HepG2 (cell line): Measurements from ENCODE around the gene OR2S2. TPM values are rescaled to one million over a fixed set of nuclear protein-coding genes. Genes with fewer than 3 reads are reported as not detected.

Source experiments
- ATAC-seq: fragments of 200-7000 bp; cut with Tn5 transposase; 3 replicates; pipeline ENCODE4 v1.9.1; 2020; ENCODE audit warnings: mild to moderate bottlenecking, moderate library complexity
- BruUV-seq: library from RNA; stranded (reverse); fragments of 400-500 nt; replicated peaks from 2 replicates; lab custom pipeline; 2021; lab: Mats Ljungman, UMichigan
- CTCF ChIA-PET: fragments of 300-600 bp; formaldehyde crosslinking; extraction: SDS; loops from one replicate; lab custom pipeline; 2021; ENCODE audit warnings: low total read pairs, inconsistent platforms, low intra/inter-chr PET ratio; lab: Yijun Ruan, JAX
- POLR2A ChIA-PET: fragments of 350-600 bp; sonication (Branson Sonifier 250); formaldehyde crosslinking; loops from one replicate; lab custom pipeline; 2020; ENCODE audit warnings: antibody characterized with exemption, inconsistent platforms; lab: Yijun Ruan, JAX
- DNase-seq: peaks from one replicate; pipeline ENCODE4 v3.0.0-alpha.2; 2015; ENCODE audit warnings: low spot score
- FAIRE-seq: peaks from 3 replicates; lab custom pipeline; 2011; peaks lifted over from hg19 to GRCh38; lab: Jason Lieb, UNC
- H2AFZ ChIP-seq: one replicate; pipeline ENCODE4 v1.6.1; 2011; ENCODE audit warnings: low read length, inconsistent platforms
- H3K27ac ChIP-seq: fragments of 300-600 bp; 3 replicates; pipeline ENCODE4 v1.8.0; 2011; ENCODE audit warnings: mixed run types, mild to moderate bottlenecking, mixed read lengths, low read length, inconsistent platforms; ENCODE audit not compliant: insufficient read depth; ENCODE audit errors: extremely low read length
- H3K27me3 ChIP-seq, 2 experiments: fragments of 200-600 bp in 1 of 2; 2 replicates in 1 of 2; 3 replicates in 1 of 2; pipeline versions ENCODE4 v1.6.0 to v1.8.0; 2011; ENCODE audit warnings: low read length in 2 of 2, mild to moderate bottlenecking in 2 of 2, moderate library complexity in 2 of 2, inconsistent platforms in 1 of 2; ENCODE audit not compliant: insufficient read depth in 2 of 2, control insufficient read depth in 1 of 2
- H3K36me3 ChIP-seq, 2 experiments: fragments of 200-600 bp in 1 of 2; replicated peaks in 1 of 2; 2 replicates in 1 of 2; 3 replicates in 1 of 2; pipeline versions ENCODE4 v1.5.1 to v1.8.0; 2011; ENCODE audit warnings: low read length in 2 of 2, inconsistent platforms in 1 of 2; ENCODE audit not compliant: insufficient read depth in 2 of 2, control insufficient read depth in 1 of 2
- H3K4me1 ChIP-seq: 2 replicates; pipeline ENCODE4 v1.5.1; 2012; ENCODE audit warnings: low read length, inconsistent platforms; ENCODE audit not compliant: insufficient read depth
- H3K4me2 ChIP-seq: 2 replicates; pipeline ENCODE4 v1.6.0; 2011; ENCODE audit warnings: low read depth, low read length, inconsistent platforms
- H3K4me3 ChIP-seq, 3 experiments: fragments of 200-600 bp in 1 of 3; sonication (generic), shearing (Covaris generic) in 1 of 3; replicated peaks in 1 of 3; 2 replicates each; pipeline ENCODE4 v1.5.1; 2011 to 2016; ENCODE audit warnings: low read length in 3 of 3, inconsistent platforms in 2 of 3, low read depth in 2 of 3, mild to moderate bottlenecking in 2 of 3, control low read depth in 1 of 3, mixed read lengths in 1 of 3; ENCODE audit not compliant: insufficient read depth in 1 of 3
- H3K79me2 ChIP-seq: one replicate; pipeline ENCODE4 v1.6.1; 2011; ENCODE audit warnings: low read length, inconsistent platforms; ENCODE audit not compliant: insufficient read depth
- H3K9ac ChIP-seq: 2 replicates; pipeline ENCODE4 v1.6.0; 2011; ENCODE audit warnings: mild to moderate bottlenecking, low read depth, low read length, inconsistent platforms; ENCODE audit not compliant: insufficient read depth
- H3K9me3 ChIP-seq: 2 replicates; pipeline ENCODE4 v1.5.1; 2012; ENCODE audit warnings: mild to moderate bottlenecking, low read length
- H4K20me1 ChIP-seq: 2 replicates; pipeline ENCODE4 v1.6.0; 2011; ENCODE audit warnings: inconsistent platforms, mild to moderate bottlenecking, low read length, moderate library complexity; ENCODE audit not compliant: insufficient read depth
- CC2D1A ChIP-seq: sonication (generic); formaldehyde crosslinking; IDR thresholded peaks from 2 replicates; pipeline ENCODE4 v1.8.1; 2023; ENCODE audit warnings: mild to moderate bottlenecking, missing genetic modification reagents
- CREB3 ChIP-seq: sonication (generic); formaldehyde crosslinking; IDR thresholded peaks from 2 replicates; pipeline ENCODE4 v1.5.0; 2020; ENCODE audit warnings: missing genetic modification reagents
- HNF4A ChIP-seq: sonication (generic); formaldehyde crosslinking; IDR thresholded peaks from 2 replicates; pipeline ENCODE4 v1.4.0; 2020; ENCODE audit warnings: missing genetic modification reagents
- ZNF17 ChIP-seq: sonication (generic); formaldehyde crosslinking; IDR thresholded peaks from 2 replicates; pipeline ENCODE4 v1.5.0; 2020; ENCODE audit warnings: mild to moderate bottlenecking, missing genetic modification reagents
- ZNF44 ChIP-seq: sonication (generic); formaldehyde crosslinking; IDR thresholded peaks from 2 replicates; pipeline ENCODE4 v1.5.1; 2020; ENCODE audit warnings: mild to moderate bottlenecking, missing genetic modification reagents
- ZNF441 ChIP-seq: sonication (generic); formaldehyde crosslinking; IDR thresholded peaks from 2 replicates; pipeline ENCODE4 v1.7.0; 2021; ENCODE audit warnings: missing genetic modification reagents, borderline replicate concordance
- WGBS: methylation state at CpG from one replicate; pipeline ENCODE4 v1.1.6; 2017; ENCODE audit warnings: low lambda C conversion rate; 5-methylcytosine and 5-hydroxymethylcytosine counted together
- in situ Hi-C: cut with HindIII; loops from 2 replicates; pipeline ENCODE4 v1.10.0; 2017; ENCODE audit warnings: low pct_unique_long_range_greater_than_20kb; ENCODE audit not compliant: extremely low pct_ligation_motif_present
- intact Hi-C: fragments of 100-400 bp; cut with micrococcal nuclease; formaldehyde crosslinking; loops from one replicate; pipeline ENCODE4 v1.10.0; 2022; ENCODE audit not compliant: unreplicated experiment
- polyA plus RNA-seq, 8 experiments: library from polyadenylated mRNA; depleted of rRNA in 3 of 8; stranded (reverse) in 7 of 8; unstranded in 1 of 8; fragments of >200 nt; fragmentation: Illumina TruSeq in 4 of 8; extraction: Trizol in 4 of 8; gene quantifications; 2 replicates each; pipeline versions ENCODE4 v1.2.1 to v1.2.3, GENCODE V29; 2011 to 2016; ENCODE audit warnings: low read depth in 4 of 8, missing spikeins in 1 of 8, mixed read lengths in 1 of 8; ENCODE audit not compliant: insufficient read depth in 1 of 8
- total RNA-seq, 5 experiments: library from RNA; depleted of rRNA; stranded (reverse); fragments of >200 nt; fragmentation: Illumina TruSeq; extraction: Trizol; gene quantifications; 2 replicates each; pipeline ENCODE4 v1.2.3, GENCODE V29; 2016; ENCODE audit warnings: low read depth in 1 of 5

OR2S2 gene
- total and polyA plus RNA-seq, 2 of the 13 experiments (the other 11 are each of a cell fraction or from before 2014, with no cell fraction given) = not detected

- Histone ChIP-seq H3K9me3 (no peaks in the 10 kb centered on the region), H4K20me1 (no peaks in the 10 kb centered on the region), H3K4me2 (no peak overlapping the region), H3K4me1 (no peaks in the 10 kb centered on the region), H3K79me2 (no peaks in the 10 kb centered on the region), H2AFZ (no peak overlapping the region), H3K27me3 (peaks cover 0 to 33% of the 10 kb centered on the region in 2 experiments; a peak in 3 of 5 replicates), H3K4me3 (no peak overlapping the region), H3K36me3 (no peaks in the 10 kb centered on the region), H3K9ac (no peak overlapping the region), H3K27ac (no peak overlapping the region)
- intact Hi-C loops = no loop called here
- FAIRE-seq (no peak), ATAC-seq (no peak), DNase-seq (no peak)
- ChIA-PET CTCF (no interaction called here), POLR2A (no interaction called here)
- in situ Hi-C loops = no loop called here
- no TSS peak for BruUV-seq
- 29% methylated on average over 11 of the region's 23 CpGs for WGBS
- TF ChIP-seq ZNF17 (CRISPR knock-in tag) = no peak
These were observed 4.4 kb upstream of the OR2S2 start for GRCh38 chr9:35962126-35962906.

DNA sequence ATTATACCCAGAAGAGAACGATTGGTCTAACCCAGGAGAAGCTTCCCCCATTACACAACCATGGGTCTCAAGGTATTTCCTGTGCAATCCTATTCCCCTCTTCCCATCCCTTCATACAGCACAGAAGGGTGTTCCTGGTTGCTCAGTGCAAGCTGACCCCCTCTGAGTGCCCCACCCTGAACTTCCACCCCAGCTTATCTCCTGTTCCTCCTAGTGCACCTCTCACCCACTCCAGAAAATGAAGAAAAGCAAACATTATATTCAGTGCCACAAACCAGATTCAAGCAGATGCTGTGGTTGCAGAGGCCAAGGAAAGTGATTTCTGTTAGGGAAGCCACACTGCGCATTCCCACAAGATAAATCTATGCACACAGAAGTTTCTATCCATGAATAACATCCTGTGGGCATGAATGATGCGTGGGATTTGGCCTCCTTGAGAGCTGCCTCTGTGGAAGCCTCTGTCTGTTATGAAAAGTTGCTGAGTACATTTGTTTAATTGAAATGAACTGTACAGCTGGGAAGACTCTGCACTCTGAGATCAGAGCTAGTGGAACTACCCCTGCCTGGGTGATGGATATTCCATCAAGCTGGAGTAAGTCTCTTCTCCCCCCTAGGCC is 2.2 kb upstream of the OR2S2 start:
- no peaks in the 10 kb centered on the region for H4K20me1 ChIP-seq
- H3K4me1 ChIP-seq = no peaks in the 10 kb centered on the region
- POLR2A ChIA-PET = no interaction called here
- BruUV-seq = no TSS peak
- no peak overlapping the region for H3K4me2 ChIP-seq
- 14% methylated on average over 2 of the region's 3 CpGs for WGBS
- H3K4me3 ChIP-seq = no peak overlapping the region
- CTCF ChIA-PET = no interaction called here
- TF ChIP-seq HNF4A (no peak), ZNF44 (CRISPR knock-in tag) (no peak), CC2D1A (no peak), CREB3 (CRISPR knock-in tag) (no peak), ZNF441 (CRISPR knock-in tag) (no peak)
- H3K36me3 ChIP-seq = no peaks in the 10 kb centered on the region
- intact Hi-C loops = no loop called here
- H3K27me3 ChIP-seq = peaks cover 0 to 33% of the 10 kb centered on the region in 2 experiments; a peak in 3 of 5 replicates
- no peak for ATAC-seq
- FAIRE-seq = no peak
- in situ Hi-C loops = no loop called here
- H3K9ac ChIP-seq = no peak overlapping the region
- no peak for DNase-seq
- H3K27ac ChIP-seq = no peak overlapping the region
- no peak overlapping the region for H2AFZ ChIP-seq
- H3K79me2 ChIP-seq = no peaks in the 10 kb centered on the region
- no peaks in the 10 kb centered on the region for H3K9me3 ChIP-seq
